HepG2 (cell line): Measurements from ENCODE around the gene ERP44. TPM values are rescaled to one million over a fixed set of nuclear protein-coding genes. Genes with fewer than 3 reads are reported as not detected.
"Not testable (repeated sequence)": the region's sequence is repeated elsewhere in the genome, so short reads cannot be mapped to it uniquely, and the experiment has no call there.

Source experiments
- ATAC-seq: fragments of 200-7000 bp; cut with Tn5 transposase; 3 replicates; pipeline ENCODE4 v1.9.1; 2020; ENCODE audit warnings: mild to moderate bottlenecking, moderate library complexity
- BruUV-seq: library from RNA; stranded (reverse); fragments of 400-500 nt; replicated peaks from 2 replicates; lab custom pipeline; 2021; lab: Mats Ljungman, UMichigan
- CTCF ChIA-PET: fragments of 300-600 bp; formaldehyde crosslinking; extraction: SDS; loops from one replicate; lab custom pipeline; 2021; ENCODE audit warnings: low total read pairs, inconsistent platforms, low intra/inter-chr PET ratio; lab: Yijun Ruan, JAX
- POLR2A ChIA-PET: fragments of 350-600 bp; sonication (Branson Sonifier 250); formaldehyde crosslinking; loops from one replicate; lab custom pipeline; 2020; ENCODE audit warnings: antibody characterized with exemption, inconsistent platforms; lab: Yijun Ruan, JAX
- DNase-seq: peaks from one replicate; pipeline ENCODE4 v3.0.0-alpha.2; 2015; ENCODE audit warnings: low spot score
- FAIRE-seq: peaks from 3 replicates; lab custom pipeline; 2011; peaks lifted over from hg19 to GRCh38; lab: Jason Lieb, UNC
- H2AFZ ChIP-seq: one replicate; pipeline ENCODE4 v1.6.1; 2011; ENCODE audit warnings: low read length, inconsistent platforms
- H3K27ac ChIP-seq: fragments of 300-600 bp; 3 replicates; pipeline ENCODE4 v1.8.0; 2011; ENCODE audit warnings: mixed run types, mild to moderate bottlenecking, mixed read lengths, low read length, inconsistent platforms; ENCODE audit not compliant: insufficient read depth; ENCODE audit errors: extremely low read length
- H3K27me3 ChIP-seq, 2 experiments: fragments of 200-600 bp in 1 of 2; 2 replicates in 1 of 2; 3 replicates in 1 of 2; pipeline versions ENCODE4 v1.6.0 to v1.8.0; 2011; ENCODE audit warnings: low read length in 2 of 2, mild to moderate bottlenecking in 2 of 2, moderate library complexity in 2 of 2, inconsistent platforms in 1 of 2; ENCODE audit not compliant: insufficient read depth in 2 of 2, control insufficient read depth in 1 of 2
- H3K36me3 ChIP-seq, 2 experiments: fragments of 200-600 bp in 1 of 2; replicated peaks in 1 of 2; 2 replicates in 1 of 2; 3 replicates in 1 of 2; pipeline versions ENCODE4 v1.5.1 to v1.8.0; 2011; ENCODE audit warnings: low read length in 2 of 2, inconsistent platforms in 1 of 2; ENCODE audit not compliant: insufficient read depth in 2 of 2, control insufficient read depth in 1 of 2
- H3K4me1 ChIP-seq: 2 replicates; pipeline ENCODE4 v1.5.1; 2012; ENCODE audit warnings: low read length, inconsistent platforms; ENCODE audit not compliant: insufficient read depth
- H3K4me2 ChIP-seq: 2 replicates; pipeline ENCODE4 v1.6.0; 2011; ENCODE audit warnings: low read depth, low read length, inconsistent platforms
- H3K4me3 ChIP-seq, 3 experiments: fragments of 200-600 bp in 1 of 3; sonication (generic), shearing (Covaris generic) in 1 of 3; replicated peaks in 1 of 3; 2 replicates each; pipeline ENCODE4 v1.5.1; 2011 to 2016; ENCODE audit warnings: low read length in 3 of 3, inconsistent platforms in 2 of 3, low read depth in 2 of 3, mild to moderate bottlenecking in 2 of 3, control low read depth in 1 of 3, mixed read lengths in 1 of 3; ENCODE audit not compliant: insufficient read depth in 1 of 3
- H3K79me2 ChIP-seq: one replicate; pipeline ENCODE4 v1.6.1; 2011; ENCODE audit warnings: low read length, inconsistent platforms; ENCODE audit not compliant: insufficient read depth
- H3K9ac ChIP-seq: 2 replicates; pipeline ENCODE4 v1.6.0; 2011; ENCODE audit warnings: mild to moderate bottlenecking, low read depth, low read length, inconsistent platforms; ENCODE audit not compliant: insufficient read depth
- H3K9me3 ChIP-seq: 2 replicates; pipeline ENCODE4 v1.5.1; 2012; ENCODE audit warnings: mild to moderate bottlenecking, low read length
- H4K20me1 ChIP-seq: 2 replicates; pipeline ENCODE4 v1.6.0; 2011; ENCODE audit warnings: inconsistent platforms, mild to moderate bottlenecking, low read length, moderate library complexity; ENCODE audit not compliant: insufficient read depth
- WGBS: methylation state at CpG from one replicate; pipeline ENCODE4 v1.1.6; 2017; ENCODE audit warnings: low lambda C conversion rate; 5-methylcytosine and 5-hydroxymethylcytosine counted together
- in situ Hi-C: cut with HindIII; loops from 2 replicates; pipeline ENCODE4 v1.10.0; 2017; ENCODE audit warnings: low pct_unique_long_range_greater_than_20kb; ENCODE audit not compliant: extremely low pct_ligation_motif_present
- intact Hi-C: fragments of 100-400 bp; cut with micrococcal nuclease; formaldehyde crosslinking; loops from one replicate; pipeline ENCODE4 v1.10.0; 2022; ENCODE audit not compliant: unreplicated experiment
- polyA plus RNA-seq, 8 experiments: library from polyadenylated mRNA; depleted of rRNA in 3 of 8; stranded (reverse) in 7 of 8; unstranded in 1 of 8; fragments of >200 nt; fragmentation: Illumina TruSeq in 4 of 8; extraction: Trizol in 4 of 8; gene quantifications; 2 replicates each; pipeline versions ENCODE4 v1.2.1 to v1.2.3, GENCODE V29; 2011 to 2016; ENCODE audit warnings: low read depth in 4 of 8, missing spikeins in 1 of 8, mixed read lengths in 1 of 8; ENCODE audit not compliant: insufficient read depth in 1 of 8
- total RNA-seq, 5 experiments: library from RNA; depleted of rRNA; stranded (reverse); fragments of >200 nt; fragmentation: Illumina TruSeq; extraction: Trizol; gene quantifications; 2 replicates each; pipeline ENCODE4 v1.2.3, GENCODE V29; 2016; ENCODE audit warnings: low read depth in 1 of 5

The ERP44 gene
- total and polyA plus RNA-seq, 2 of the 13 experiments (the other 11 are each of a cell fraction or from before 2014, with no cell fraction given), result 8.9 to 13.8 TPM

DNA sequence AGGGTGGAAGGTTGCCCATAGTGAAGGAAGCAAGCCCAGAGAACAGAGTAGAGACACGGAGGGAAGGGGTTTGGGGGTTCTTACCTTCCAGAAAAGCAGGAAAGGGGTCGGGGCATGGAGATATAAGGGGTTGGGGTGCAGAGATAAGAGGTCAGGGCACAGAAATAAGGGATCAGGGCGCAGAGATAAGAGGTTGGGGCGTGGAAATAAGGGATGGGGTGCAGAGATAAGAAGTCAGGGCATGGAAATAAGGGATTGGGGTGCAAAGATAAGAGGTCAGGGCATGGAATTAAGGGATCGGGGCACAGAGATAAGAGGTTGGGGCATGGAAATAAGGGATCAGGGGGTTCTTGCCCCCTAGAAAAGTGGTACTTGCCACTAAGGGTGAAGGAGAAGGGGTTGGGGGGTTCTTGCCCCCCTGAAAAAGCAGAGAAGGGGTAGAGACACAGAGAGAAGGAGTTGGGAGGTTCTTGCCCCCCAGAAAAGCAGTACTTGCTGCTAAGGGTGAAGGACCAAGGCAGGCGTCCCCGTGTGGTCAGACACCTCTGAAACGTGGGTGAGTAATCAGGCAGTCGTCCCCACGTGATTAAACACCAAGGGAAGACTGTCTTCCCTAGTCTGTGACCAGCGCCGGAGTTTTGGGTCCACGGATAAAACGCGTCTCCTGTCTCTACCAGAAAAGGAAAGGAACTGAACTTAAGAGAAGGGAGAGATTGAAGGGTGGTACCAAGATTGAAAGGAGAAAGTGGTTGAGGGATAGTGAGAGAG is 46.6 kb upstream of the ERP44 start:
- FAIRE-seq, H3K4me1 ChIP-seq, ATAC-seq, POLR2A ChIA-PET, H3K27ac ChIP-seq, CTCF ChIA-PET, H3K9ac ChIP-seq, H3K27me3 ChIP-seq, intact Hi-C loops, H4K20me1 ChIP-seq, BruUV-seq, H3K9me3 ChIP-seq, H3K4me2 ChIP-seq, H3K79me2 ChIP-seq, DNase-seq, H3K4me3 ChIP-seq, in situ Hi-C loops, H3K36me3 ChIP-seq, H2AFZ ChIP-seq: not testable (repeated sequence)
- WGBS, result 95% methylated on average over 15 of the region's 15 CpGs

DNA sequence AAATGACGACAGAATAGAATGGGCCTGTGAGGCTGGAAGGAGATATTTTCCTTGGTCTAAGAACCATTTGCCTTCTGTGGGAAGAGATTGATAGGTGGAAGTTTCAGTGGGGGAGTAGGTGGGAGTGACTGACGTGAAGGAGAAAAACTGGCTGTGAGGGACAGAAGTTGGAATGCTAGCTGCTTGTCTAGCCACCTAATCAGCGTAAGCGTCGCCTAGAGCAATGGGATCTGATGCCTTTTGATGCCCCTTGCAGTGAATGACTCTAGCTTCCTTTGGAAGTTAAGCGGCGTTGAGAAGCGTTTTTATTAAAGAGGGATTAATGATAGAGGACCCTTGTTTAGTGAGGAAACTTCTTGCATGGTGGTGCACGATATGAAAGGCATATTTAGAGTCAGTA is 43.1 kb upstream of the ERP44 start:
- H3K9me3 ChIP-seq, BruUV-seq, H3K4me1 ChIP-seq, H3K4me3 ChIP-seq, CTCF ChIA-PET, H3K79me2 ChIP-seq, DNase-seq, H3K36me3 ChIP-seq, H3K4me2 ChIP-seq, in situ Hi-C loops, H2AFZ ChIP-seq, H3K27me3 ChIP-seq, FAIRE-seq, H4K20me1 ChIP-seq, POLR2A ChIA-PET, intact Hi-C loops, ATAC-seq, H3K27ac ChIP-seq, H3K9ac ChIP-seq: not testable (repeated sequence)
- WGBS, result over 99% methylated on average over 9 of the region's 9 CpGs

DNA sequence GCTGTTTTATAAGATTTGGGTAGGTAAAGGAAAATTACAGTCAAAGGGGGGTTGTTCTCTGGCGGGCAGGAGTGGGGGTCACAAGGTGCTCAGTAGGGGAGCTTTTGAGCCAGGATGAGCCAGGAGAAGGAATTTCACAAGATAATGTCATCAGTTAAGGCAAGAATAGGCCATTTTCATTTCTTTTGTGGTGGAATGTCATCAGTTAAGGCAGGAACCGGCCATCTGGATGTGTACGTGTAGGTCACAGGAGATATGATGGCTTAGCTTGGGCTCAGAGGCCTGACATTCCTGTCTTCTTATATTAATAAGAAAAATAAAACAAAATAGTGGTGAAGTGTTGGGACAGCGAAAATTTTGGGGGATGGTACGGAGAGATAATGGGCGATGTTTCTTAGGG is 41.5 kb upstream of the ERP44 start:
- H3K9me3 ChIP-seq, H3K4me1 ChIP-seq, H4K20me1 ChIP-seq, H3K79me2 ChIP-seq, H3K27ac ChIP-seq, in situ Hi-C loops, H3K36me3 ChIP-seq, DNase-seq, H3K27me3 ChIP-seq, H3K4me2 ChIP-seq, H2AFZ ChIP-seq, POLR2A ChIA-PET, H3K4me3 ChIP-seq, H3K9ac ChIP-seq, BruUV-seq, FAIRE-seq, ATAC-seq, intact Hi-C loops, CTCF ChIA-PET: not testable (repeated sequence)
- WGBS, result 98% methylated on average over 6 of the region's 6 CpGs
